Esophagus mucosa (tissue), 1 donor: ENCODE data around the gene DDX10. TPM values are rescaled to one million over a fixed set of nuclear protein-coding genes. Genes with fewer than 3 reads are reported as not detected.

Experiments
- ATAC-seq: fragments of 200-7000 bp; cut with Tn5 transposase; one replicate; pipeline ENCODE4 v1.9.1; 2020
- total RNA-seq: library from RNA; stranded (reverse); gene quantifications from one replicate; pipeline ENCODE4 v1.2.4, GENCODE V29; 2023
- donor health status: DM: yes; HTN: yes; CAD: no.

DDX10 gene
- total RNA-seq, 1 donor from 2014 or later: 16.1 TPM

DNA sequence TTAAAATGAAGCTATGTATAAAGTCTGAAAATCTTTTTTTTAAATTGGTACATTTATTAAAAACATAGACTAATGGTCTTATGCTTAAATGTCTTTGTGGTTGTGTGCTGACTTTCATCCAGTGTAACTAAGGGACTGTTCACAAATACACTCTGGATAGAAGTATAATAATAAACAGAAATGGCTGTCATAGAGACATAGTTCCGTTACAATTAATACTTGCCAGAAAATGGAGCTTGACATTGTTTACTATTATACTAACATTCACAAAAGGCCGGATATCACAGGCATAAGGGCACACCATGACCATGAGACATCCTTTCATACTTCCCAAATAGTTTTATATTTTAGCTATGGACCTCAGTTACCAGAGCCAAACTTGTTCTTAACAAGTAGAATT, 161.3 kb downstream of the DDX10 start:
- no peak for ATAC-seq

DNA sequence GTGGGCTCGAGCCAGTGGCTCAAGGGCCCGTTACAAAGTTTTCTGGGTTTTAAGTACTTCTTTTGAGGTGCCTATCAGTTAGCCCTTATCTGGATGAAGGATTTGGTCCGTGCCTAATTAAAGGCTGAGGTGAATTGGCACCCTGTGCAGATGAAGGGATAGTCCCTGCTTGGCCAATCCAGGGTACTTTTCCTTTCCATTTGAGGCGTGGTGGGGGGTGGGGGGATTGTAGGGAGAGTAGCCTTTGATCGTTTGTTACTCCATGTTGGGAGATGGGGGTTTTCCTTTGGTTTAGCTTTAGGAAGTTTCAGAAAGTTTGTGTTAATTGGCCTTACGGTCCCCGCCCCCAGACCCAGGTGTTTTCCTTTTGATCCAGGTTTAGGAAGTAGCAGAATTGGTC, 170.8 kb downstream of the DDX10 start:
- no peak for ATAC-seq

DNA sequence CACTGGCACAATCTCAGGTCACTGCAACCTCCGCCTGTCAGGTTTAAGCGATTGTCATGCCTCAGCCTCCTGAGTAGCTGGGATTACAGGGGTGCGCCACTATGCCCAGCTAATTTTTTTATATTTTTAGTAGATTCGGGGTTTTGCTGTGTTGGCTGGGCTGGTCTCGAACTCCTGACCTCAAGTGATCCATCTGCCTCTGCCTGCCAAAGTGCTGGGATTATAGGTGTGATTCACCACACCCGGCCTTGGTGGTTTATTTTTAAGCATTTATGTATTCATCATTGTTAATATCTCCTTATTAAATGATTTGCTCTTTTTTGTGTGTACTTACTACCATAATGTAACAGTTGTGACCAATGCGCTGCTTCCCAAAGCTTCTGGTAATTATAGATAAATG, 171.7 kb downstream of the DDX10 start:
- no peak for ATAC-seq

DNA sequence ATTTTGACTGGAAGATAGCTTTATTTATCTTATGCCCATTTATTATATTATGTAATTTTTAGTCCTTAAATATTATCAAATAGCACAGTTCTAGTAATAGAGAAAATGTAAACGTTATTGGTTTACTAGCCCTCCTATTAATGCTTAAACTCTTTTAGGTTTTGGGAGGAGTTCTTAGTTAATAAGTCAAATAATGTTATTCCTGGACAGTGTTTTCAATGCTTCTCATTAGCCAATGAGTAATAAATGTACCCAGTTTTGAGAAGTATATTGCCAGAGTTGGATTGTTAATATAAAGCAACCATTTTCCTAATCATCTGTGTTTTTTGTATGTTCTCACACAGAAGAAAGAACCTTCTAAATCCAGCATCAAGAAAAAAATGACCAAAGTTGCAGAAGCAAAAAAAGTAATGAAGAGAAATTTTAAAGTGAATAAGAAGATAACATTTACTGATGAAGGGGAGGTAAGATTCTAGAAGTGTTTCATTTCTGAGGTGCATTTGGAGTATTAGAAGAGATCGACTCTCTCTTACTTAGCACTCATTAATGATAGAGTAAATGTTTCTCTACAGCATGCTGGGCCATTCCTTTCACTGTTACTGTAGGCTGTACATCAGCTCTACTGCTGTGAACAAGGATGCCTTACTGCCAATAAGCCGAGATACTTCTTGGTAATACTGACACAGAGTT, 173.4 kb downstream of the DDX10 start:
- no peak for ATAC-seq

GRCh38 chr11:108838792-108839105, 173.9 kb downstream of the DDX10 start:
- ATAC-seq: peak; percentile 81

DNA sequence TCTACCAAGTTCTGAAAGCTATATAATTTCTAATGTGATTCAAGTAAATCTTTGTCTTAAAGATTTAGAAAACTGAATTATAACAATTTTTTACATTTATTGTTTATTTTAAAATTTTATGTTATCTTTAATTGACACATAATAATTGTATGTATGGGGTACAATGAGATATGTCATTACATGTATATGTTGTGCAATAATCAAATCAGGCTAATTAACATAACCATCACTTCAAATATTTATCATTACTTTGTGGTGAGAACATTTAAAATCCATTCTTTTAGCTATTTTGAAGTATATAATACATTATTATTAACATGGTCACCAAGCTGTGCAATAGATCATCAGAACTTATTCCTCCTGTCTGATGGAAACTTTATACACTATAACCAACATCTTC, 181.1 kb downstream of the DDX10 start:
- ATAC-seq: no peak

- no peak for ATAC-seq
Measured at GRCh38 chr11:108847298-108847990, 182.6 kb downstream of the DDX10 start.

- no peak for ATAC-seq
Measured at GRCh38 chr11:108851781-108852180, 186.9 kb downstream of the DDX10 start.

DNA sequence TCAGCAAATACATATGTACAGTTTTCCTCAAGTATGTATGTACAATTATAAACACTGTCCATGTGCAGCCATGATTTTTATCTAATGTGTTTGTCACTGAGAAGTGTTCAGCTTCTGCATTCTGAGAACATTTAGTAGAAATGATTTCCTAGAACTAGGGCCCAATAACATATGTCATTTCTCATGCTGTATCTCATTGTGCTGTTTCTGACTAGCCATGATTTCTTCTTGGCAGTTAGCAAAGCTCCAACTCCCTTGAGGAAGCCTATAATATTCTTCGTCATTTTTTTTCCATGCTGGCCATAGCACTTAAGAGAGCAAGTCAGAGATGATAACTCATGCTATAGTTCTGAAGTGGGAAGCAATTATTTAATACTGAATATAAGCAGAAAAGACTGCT, 187.8 kb downstream of the DDX10 start:
- ATAC-seq: no peak

DNA sequence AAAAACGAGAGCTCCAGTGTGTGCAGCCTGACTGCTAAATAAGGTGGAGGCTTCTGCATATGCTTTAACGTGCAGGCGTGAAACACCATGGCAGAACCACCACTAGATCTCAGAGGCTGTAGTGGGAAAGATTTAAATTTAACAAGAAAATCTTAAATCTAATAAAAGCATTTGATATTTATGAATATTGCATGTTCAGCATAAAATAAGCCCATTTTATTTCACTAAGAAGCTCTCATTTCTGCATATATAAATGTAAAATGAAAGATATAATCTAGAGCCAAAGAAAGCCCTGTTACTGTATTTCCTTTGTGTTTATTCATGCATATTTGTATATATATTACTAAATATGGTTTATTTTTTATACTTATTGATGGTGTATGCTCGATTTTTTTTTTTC, 188.3 kb downstream of the DDX10 start:
- ATAC-seq: no peak

- ATAC-seq: peak; percentile 75
Measured at GRCh38 chr11:108853864-108854263, 189.0 kb downstream of the DDX10 start.

DNA sequence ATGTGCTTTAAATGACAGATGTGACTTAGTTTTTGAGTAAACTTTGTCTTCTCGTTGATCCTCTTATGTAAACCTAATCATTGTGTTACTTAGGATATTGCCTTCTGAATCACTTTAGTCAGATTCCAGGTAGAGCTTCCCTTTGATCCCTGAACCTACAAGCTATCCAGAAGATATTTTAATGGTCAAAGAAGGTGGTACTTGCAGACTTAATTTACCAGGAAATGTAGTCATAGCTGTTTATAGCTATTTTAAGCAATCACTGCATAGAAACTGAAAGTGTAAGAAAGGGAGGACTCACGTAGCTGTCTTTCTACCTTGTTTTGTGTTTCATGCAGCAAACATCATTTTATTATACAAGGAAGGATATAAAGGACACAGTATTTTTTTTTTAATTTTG, 189.5 kb downstream of the DDX10 start:
- peak; percentile 37 for ATAC-seq

- no peak for ATAC-seq
Measured at GRCh38 chr11:108857382-108857781, 192.5 kb downstream of the DDX10 start.

- no peak for ATAC-seq
Measured at GRCh38 chr11:108858622-108859021, 193.8 kb downstream of the DDX10 start.

- no peak for ATAC-seq
Measured at GRCh38 chr11:108859510-108859909, 194.6 kb downstream of the DDX10 start.

- ATAC-seq: no peak
Measured at GRCh38 chr11:108863528-108863927, 198.7 kb downstream of the DDX10 start.

GRCh38 chr11:108865406-108865805, 200.5 kb downstream of the DDX10 start:
- ATAC-seq: no peak

GRCh38 chr11:108866781-108867180, 201.9 kb downstream of the DDX10 start:
- ATAC-seq: no peak

GRCh38 chr11:108870373-108871020, 205.6 kb downstream of the DDX10 start:
- ATAC-seq: no peak

- peak; percentile 29 for ATAC-seq
Measured at GRCh38 chr11:108871152-108871551, 206.3 kb downstream of the DDX10 start.

GRCh38 chr11:108871867-108872266, 207.0 kb downstream of the DDX10 start:
- no peak for ATAC-seq

- peak; percentile 23 for ATAC-seq
Measured at GRCh38 chr11:108872781-108873291, 208.0 kb downstream of the DDX10 start.

DNA sequence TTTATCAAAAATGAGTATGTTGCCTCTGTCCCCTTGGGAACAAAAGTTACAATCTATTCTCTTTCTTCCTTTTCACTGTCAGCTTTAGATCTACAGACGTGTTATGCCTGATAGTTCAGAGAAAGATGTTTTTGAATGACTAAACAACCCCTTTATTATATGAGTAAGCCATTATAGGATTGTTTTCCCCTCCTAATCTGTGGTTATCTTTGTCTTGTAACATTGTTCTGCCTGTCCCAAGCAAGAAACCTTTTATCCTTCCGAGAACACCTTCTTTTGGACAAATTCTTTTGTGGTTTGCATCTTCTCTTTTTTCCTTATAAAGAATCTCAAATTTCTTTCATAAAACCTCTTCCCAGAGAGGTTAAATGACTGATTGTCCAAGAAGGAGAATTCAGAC, 208.4 kb downstream of the DDX10 start:
- ATAC-seq: no peak

- no peak for ATAC-seq
Measured at GRCh38 chr11:108873941-108874340, 209.1 kb downstream of the DDX10 start.
